CD14-positive monocyte (primary cell): Measurements from ENCODE around the gene C17orf67. TPM values are rescaled to one million over a fixed set of nuclear protein-coding genes. Genes with fewer than 3 reads are reported as not detected.

Experiments
- DNase-seq, 3 donors: peaks; one replicate each; pipeline ENCODE4 v3.0.0-alpha.2; 2011 to 2022
- H2AFZ ChIP-seq: 2 replicates; pipeline ENCODE4 v1.6.0; 2012; ENCODE audit warnings: mild to moderate bottlenecking, low read depth, low read length, inconsistent platforms; ENCODE audit not compliant: insufficient read depth, poor library complexity, severe bottlenecking
- H3K27ac ChIP-seq, 2 donors: 1 replicate in 1 of 2; 2 replicates in 1 of 2; pipeline ENCODE4 v1.5.1; 2012 to 2013; ENCODE audit warnings: low read length in 2 of 2, control low read depth in 1 of 2, inconsistent platforms in 1 of 2, low read depth in 1 of 2, mild to moderate bottlenecking in 1 of 2
- H3K27me3 ChIP-seq, 2 donors: one replicate each; pipeline versions ENCODE4 v1.6.0 to v1.6.1; 2011 to 2013; ENCODE audit warnings: low read length in 2 of 2; ENCODE audit not compliant: control insufficient read depth in 2 of 2, insufficient read depth in 2 of 2
- H3K36me3 ChIP-seq, 2 donors: replicated peaks in 1 of 2; 1 replicate in 1 of 2; 2 replicates in 1 of 2; pipeline versions ENCODE4 v1.5.1 to v1.6.1; 2012 to 2013; ENCODE audit warnings: low read length in 2 of 2, control low read depth in 1 of 2, inconsistent platforms in 1 of 2, mild to moderate bottlenecking in 1 of 2; ENCODE audit not compliant: insufficient read depth in 2 of 2, control insufficient read depth in 1 of 2
- H3K4me1 ChIP-seq, 2 donors: 1 replicate in 1 of 2; 2 replicates in 1 of 2; pipeline versions ENCODE4 v1.5.1 to v1.6.1; 2012 to 2013; ENCODE audit warnings: low read length in 2 of 2, control low read depth in 1 of 2, inconsistent platforms in 1 of 2, mild to moderate bottlenecking in 1 of 2, moderate library complexity in 1 of 2; ENCODE audit not compliant: insufficient read depth in 2 of 2, control insufficient read depth in 1 of 2
- H3K4me2 ChIP-seq: replicated peaks from 2 replicates; pipeline ENCODE3; 2012; ENCODE audit warnings: low read length, moderate library complexity, mild to moderate bottlenecking; ENCODE audit not compliant: poor library complexity, severe bottlenecking; ENCODE audit errors: extremely low read depth
- H3K4me3 ChIP-seq, 3 experiments: fragments of 200-600 bp in 1 of 3; sonication (generic) in 1 of 3; replicated peaks in 1 of 3; 1 replicate in 2 of 3; 2 replicates in 1 of 3; pipeline ENCODE4 v1.5.1; 2011 to 2013; ENCODE audit warnings: low read length in 3 of 3, mild to moderate bottlenecking in 3 of 3, control low read depth in 2 of 3, low read depth in 2 of 3, inconsistent platforms in 1 of 3, moderate library complexity in 1 of 3
- H3K79me2 ChIP-seq: 2 replicates; pipeline ENCODE4 v1.6.0; 2012; ENCODE audit warnings: mild to moderate bottlenecking, control low read depth, inconsistent platforms, low read length, moderate library complexity; ENCODE audit not compliant: insufficient read depth
- H3K9ac ChIP-seq: 2 replicates; pipeline ENCODE4 v1.6.0; 2017; ENCODE audit warnings: low read length, mild to moderate bottlenecking; ENCODE audit not compliant: insufficient read depth, poor library complexity, severe bottlenecking
- H3K9me3 ChIP-seq, 2 donors: replicated peaks in 1 of 2; 1 replicate in 1 of 2; 2 replicates in 1 of 2; pipeline versions ENCODE4 v1.5.1 to v1.6.1; 2012 to 2013; ENCODE audit warnings: low read length in 2 of 2, control low read depth in 1 of 2; ENCODE audit not compliant: control insufficient read depth in 1 of 2, insufficient read depth in 1 of 2
- H4K20me1 ChIP-seq: 2 replicates; pipeline ENCODE4 v1.6.0; 2012; ENCODE audit warnings: mild to moderate bottlenecking, low read length, control low read depth, moderate library complexity; ENCODE audit not compliant: insufficient read depth
- H3K27ac Mint-ChIP-seq, 7 donors: one replicate each; pipeline ENCODE4 v1.8.0; 2020; ENCODE audit warnings: mild to moderate bottlenecking in 7 of 7, mixed read lengths in 7 of 7, moderate library complexity in 6 of 7, inconsistent platforms in 2 of 7
- H3K27me3 Mint-ChIP-seq, 3 donors: one replicate each; pipeline ENCODE4 v1.8.0; 2021 to 2022; ENCODE audit warnings: low read depth in 3 of 3, mild to moderate bottlenecking in 3 of 3, mixed read lengths in 3 of 3, moderate library complexity in 3 of 3, inconsistent platforms in 1 of 3
- H3K36me3 Mint-ChIP-seq, 2 donors: one replicate each; pipeline ENCODE4 v1.8.0; 2020; ENCODE audit warnings: mixed read lengths in 2 of 2, inconsistent platforms in 1 of 2, mild to moderate bottlenecking in 1 of 2
- H3K4me1 Mint-ChIP-seq: one replicate; pipeline ENCODE4 v1.8.0; 2020; ENCODE audit warnings: mild to moderate bottlenecking, mixed read lengths
- H3K4me3 Mint-ChIP-seq, 2 donors: one replicate each; pipeline ENCODE4 v1.8.0; 2020; ENCODE audit warnings: mild to moderate bottlenecking in 2 of 2, mixed read lengths in 2 of 2, moderate library complexity in 1 of 2
- H3K9me3 Mint-ChIP-seq, 7 donors: one replicate each; pipeline ENCODE4 v1.8.0; 2020 to 2022; ENCODE audit warnings: mixed read lengths in 7 of 7, mild to moderate bottlenecking in 6 of 7, moderate library complexity in 6 of 7, inconsistent platforms in 2 of 7
- WGBS: methylation state at CpG from one replicate; pipeline ENCODE4 v1.1.5; 2013; ENCODE audit warnings: missing lambda C conversion rate; ENCODE audit not compliant: insufficient coverage; 5-methylcytosine and 5-hydroxymethylcytosine counted together
- intact Hi-C, 2 donors: fragments of 100-400 bp; cut with micrococcal nuclease; formaldehyde crosslinking; loops; one replicate each; pipeline versions ENCODE4 v1.15.0 to v1.15.1; 2023
- polyA plus RNA-seq, 3 donors: library from polyadenylated mRNA; depleted of rRNA in 1 of 3; unstranded in 2 of 3; stranded (reverse) in 1 of 3; fragments of 300-500 nt in 2 of 3; fragments of >200 nt in 1 of 3; fragmentation: Illumina TruSeq in 2 of 3; gene quantifications; 1 replicate in 2 of 3; 2 replicates in 1 of 3; pipeline ENCODE4 v1.2.3, GENCODE V29; 2012 to 2021
- TF ChIP-seq, protein P1 (sequence below): fragments of 200-600 bp; IDR thresholded peaks from one replicate; pipeline ENCODE4 v1.8.0; 2022; ENCODE audit warnings: antibody characterized with exemption, mild to moderate bottlenecking

The C17orf67 gene
- polyA plus RNA-seq, 3 donors = 0.56 to 0.57 (median 0.56) TPM

DNA sequence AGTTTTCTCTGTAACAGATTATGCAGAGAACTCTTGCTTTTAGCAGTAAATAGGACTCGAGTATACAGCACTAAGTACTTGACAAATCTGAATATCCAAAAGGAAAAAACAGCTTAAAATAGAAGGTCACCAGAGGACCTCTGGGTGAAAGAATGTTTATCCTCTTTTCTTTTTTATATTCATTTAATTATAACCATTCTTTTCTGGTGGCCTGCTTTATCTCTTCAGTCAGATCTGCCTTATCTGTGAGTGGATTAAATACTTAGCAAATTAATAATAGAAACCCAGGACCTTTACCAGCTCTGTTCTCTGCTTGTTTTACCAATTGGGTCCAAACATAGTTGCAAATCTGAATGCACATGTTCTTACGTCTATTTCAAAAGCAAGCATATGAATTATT lies 8.9 kb upstream of the C17orf67 start:
- Histone ChIP-seq H3K36me3 (peaks cover 0 to 2% of the 10 kb centered on the region in 2 donors), H3K79me2 (no peaks in the 10 kb centered on the region), H3K4me1 (no peaks in the 10 kb centered on the region), H3K27me3 (no peaks in the 10 kb centered on the region), H2AFZ (no peak overlapping the region), H4K20me1 (no peaks in the 10 kb centered on the region), H3K4me2 (no peak overlapping the region), H3K9me3 (no peaks in the 10 kb centered on the region), H3K27ac (no peak overlapping the region), H3K4me3 (no peak overlapping the region), H3K9ac (no peak overlapping the region)
- Mint-ChIP-seq H3K4me3 (no peak overlapping the region), H3K36me3 (peaks cover 8 to 19% of the 10 kb centered on the region in 2 donors), H3K27ac (no peak overlapping the region), H3K4me1 (no peaks in the 10 kb centered on the region), H3K9me3 (no peaks in the 10 kb centered on the region), H3K27me3 (no peaks in the 10 kb centered on the region)
- no peak for DNase-seq
- 100% methylated on average over 1 of the region's 2 CpGs for WGBS
- intact Hi-C loops = no loop called here
- TF ChIP-seq, protein P1, sequence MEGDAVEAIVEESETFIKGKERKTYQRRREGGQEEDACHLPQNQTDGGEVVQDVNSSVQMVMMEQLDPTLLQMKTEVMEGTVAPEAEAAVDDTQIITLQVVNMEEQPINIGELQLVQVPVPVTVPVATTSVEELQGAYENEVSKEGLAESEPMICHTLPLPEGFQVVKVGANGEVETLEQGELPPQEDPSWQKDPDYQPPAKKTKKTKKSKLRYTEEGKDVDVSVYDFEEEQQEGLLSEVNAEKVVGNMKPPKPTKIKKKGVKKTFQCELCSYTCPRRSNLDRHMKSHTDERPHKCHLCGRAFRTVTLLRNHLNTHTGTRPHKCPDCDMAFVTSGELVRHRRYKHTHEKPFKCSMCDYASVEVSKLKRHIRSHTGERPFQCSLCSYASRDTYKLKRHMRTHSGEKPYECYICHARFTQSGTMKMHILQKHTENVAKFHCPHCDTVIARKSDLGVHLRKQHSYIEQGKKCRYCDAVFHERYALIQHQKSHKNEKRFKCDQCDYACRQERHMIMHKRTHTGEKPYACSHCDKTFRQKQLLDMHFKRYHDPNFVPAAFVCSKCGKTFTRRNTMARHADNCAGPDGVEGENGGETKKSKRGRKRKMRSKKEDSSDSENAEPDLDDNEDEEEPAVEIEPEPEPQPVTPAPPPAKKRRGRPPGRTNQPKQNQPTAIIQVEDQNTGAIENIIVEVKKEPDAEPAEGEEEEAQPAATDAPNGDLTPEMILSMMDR = no peak

DNA sequence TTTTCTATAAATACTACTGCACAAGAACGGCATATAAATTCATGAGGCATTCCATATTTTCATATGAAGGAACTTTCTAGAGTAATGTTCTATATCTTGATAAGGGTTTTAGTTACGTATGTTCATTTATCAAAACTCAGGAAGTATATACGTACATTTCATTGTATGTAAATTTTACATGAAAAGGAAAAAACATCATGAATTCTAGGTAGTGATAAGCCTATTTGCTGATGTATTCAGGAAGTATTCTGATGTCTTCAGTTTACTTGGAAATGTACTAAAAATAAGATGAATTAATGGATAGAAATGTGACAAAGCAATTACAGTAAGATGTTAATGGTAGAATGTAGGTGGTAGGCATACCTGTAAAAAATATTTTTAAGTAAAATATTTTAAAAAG lies 5.0 kb upstream of the C17orf67 start:
- Mint-ChIP-seq H3K27me3 (peaks cover 2 to 9% (median 4%) of the 10 kb centered on the region in 3 donors), H3K4me3 (no peak overlapping the region), H3K4me1 (peaks cover 10% of the 10 kb centered on the region), H3K36me3 (peaks cover 14 to 20% of the 10 kb centered on the region in 2 donors), H3K27ac (no peak overlapping the region), H3K9me3 (no peaks in the 10 kb centered on the region)
- no peak for DNase-seq
- Histone ChIP-seq H3K4me1 (peaks cover 14% of the 10 kb centered on the region in 2 donors), H3K9ac (no peak overlapping the region), H3K4me2 (no peak overlapping the region), H3K79me2 (no peaks in the 10 kb centered on the region), H4K20me1 (no peaks in the 10 kb centered on the region), H3K27me3 (no peaks in the 10 kb centered on the region), H3K4me3 (no peak overlapping the region), H3K36me3 (peaks cover 0 to 2% of the 10 kb centered on the region in 2 donors), H2AFZ (no peak overlapping the region), H3K27ac (no peak overlapping the region), H3K9me3 (no peaks in the 10 kb centered on the region)
- intact Hi-C loops = no loop called here
- WGBS = no CpG with 5 or more reads among the region's 3 CpGs
- TF ChIP-seq, protein P1 = no peak
